Dedifferentiated amniotic fluid mesenchymal stem cell (primary cell): ENCODE results near the gene AP4B1.

Experiments used
- DNase-seq: peaks from one replicate; pipeline ENCODE4 v3.0.0-alpha.2; 2016; ENCODE audit errors: extremely low spot score

AP4B1 gene

GRCh38 chr1:113930499-113931161 lies 26.0 kb upstream of the AP4B1 start:
- DNase-seq = peak; percentile 22

GRCh38 chr1:113929750-113930498 lies 25.3 kb upstream of the AP4B1 start:
- DNase-seq = no peak

- DNase-seq = peak; percentile 85
Observed at GRCh38 chr1:113928941-113929749, 24.5 kb upstream of the AP4B1 start, which contains the start of gene HIPK1. TSS of gene HIPK1 (plus strand) at chr1:113929324.

GRCh38 chr1:113928187-113928930 lies 23.8 kb upstream of the AP4B1 start:
- no peak for DNase-seq

- DNase-seq = no peak
Observed at GRCh38 chr1:113924473-113924872, 19.9 kb upstream of the AP4B1 start.

GRCh38 chr1:113922957-113923356 lies 18.4 kb upstream of the AP4B1 start:
- DNase-seq = no peak

GRCh38 chr1:113918243-113918642 lies 13.6 kb upstream of the AP4B1 start:
- DNase-seq = no peak

GRCh38 chr1:113917400-113918082 lies 12.9 kb upstream of the AP4B1 start:
- DNase-seq = no peak

GRCh38 chr1:113916974-113917373 lies 12.4 kb upstream of the AP4B1 start:
- DNase-seq = no peak

GRCh38 chr1:113913887-113914664 lies 9.5 kb upstream of the AP4B1 start:
- DNase-seq = no peak

GRCh38 chr1:113913312-113913668 lies 8.7 kb upstream of the AP4B1 start:
- DNase-seq = no peak

GRCh38 chr1:113912594-113913311 lies 8.2 kb upstream of the AP4B1 start:
- DNase-seq = peak; percentile 20

- DNase-seq = no peak
Observed at GRCh38 chr1:113905435-113905861, 849 bp upstream of the AP4B1 start.

GRCh38 chr1:113904293-113904673 lies 316 bp downstream of the AP4B1 start:
- DNase-seq = no peak

- DNase-seq = no peak
Observed at GRCh38 chr1:113903501-113904292, 902 bp downstream of the AP4B1 start.

GRCh38 chr1:113901191-113901590 lies 3.4 kb downstream of the AP4B1 start:
- no peak for DNase-seq

- DNase-seq = peak; percentile 54
Observed at GRCh38 chr1:113899111-113899510, 5.5 kb downstream of the AP4B1 start.

GRCh38 chr1:113898241-113898814 lies 6.3 kb downstream of the AP4B1 start:
- DNase-seq = no peak

GRCh38 chr1:113895961-113896360 lies 8.6 kb downstream of the AP4B1 start:
- no peak for DNase-seq
